Heart left ventricle (tissue), 16 donors: Measurements from ENCODE around the gene PAF1. TPM values are rescaled to one million over a fixed set of nuclear protein-coding genes. Genes with fewer than 3 reads are reported as not detected.
"Not testable (repeated sequence)": the region's sequence is repeated elsewhere in the genome, so short reads cannot be mapped to it uniquely, and the experiment has no call there.

Experiments
- ATAC-seq, 4 donors: fragments of 200-7000 bp; cut with Tn5 transposase; one replicate each; pipeline ENCODE4 v1.9.1; 2020 to 2022; ENCODE audit warnings: moderate library complexity in 4 of 4, mild to moderate bottlenecking in 3 of 4, moderate number of reproducible peaks in 1 of 4
- DNase-seq, 5 donors: peaks; one replicate each; pipeline ENCODE4 v3.0.0-alpha.2; 2020
- H3K27ac ChIP-seq, 12 donors: fragments of 200-600 bp; sonication (generic) in 4 of 12; one replicate each; pipeline versions ENCODE4 v1.5.0 to v1.8.0; 2016 to 2022; ENCODE audit warnings: mild to moderate bottlenecking in 2 of 12
- H3K27me3 ChIP-seq, 9 donors: fragments of 200-600 bp; sonication (generic) in 2 of 9; one replicate each; pipeline versions ENCODE4 v1.5.1 to v1.8.0; 2016 to 2022; ENCODE audit warnings: mild to moderate bottlenecking in 3 of 9
- H3K36me3 ChIP-seq, 9 donors: fragments of 200-600 bp; sonication (generic) in 2 of 9; one replicate each; pipeline versions ENCODE4 v1.5.0 to v1.8.0; 2018 to 2022; ENCODE audit warnings: mild to moderate bottlenecking in 2 of 9
- H3K4me1 ChIP-seq, 12 donors: fragments of 200-600 bp; sonication (generic) in 4 of 12; one replicate each; pipeline versions ENCODE4 v1.5.0 to v1.8.0; 2016 to 2022; ENCODE audit warnings: mild to moderate bottlenecking in 3 of 12
- H3K4me3 ChIP-seq, 12 donors: fragments of 200-600 bp; sonication (generic) in 4 of 12; one replicate each; pipeline versions ENCODE4 v1.5.0 to v1.8.0; 2017 to 2022; ENCODE audit warnings: mild to moderate bottlenecking in 9 of 12, moderate library complexity in 4 of 12
- H3K9me3 ChIP-seq, 12 donors: fragments of 200-600 bp; sonication (generic) in 4 of 12; one replicate each; pipeline versions ENCODE4 v1.5.0 to v1.8.0; 2016 to 2022; ENCODE audit warnings: mild to moderate bottlenecking in 1 of 12
- CTCF ChIP-seq, 12 donors: fragments of 200-600 bp; sonication (generic) in 4 of 12; IDR thresholded peaks; one replicate each; pipeline versions ENCODE4 v1.5.0 to v1.8.0; 2018 to 2022; ENCODE audit warnings: antibody characterized with exemption in 12 of 12, mild to moderate bottlenecking in 5 of 12
- POLR2A ChIP-seq, 2 donors: fragments of 450-650 bp; IDR thresholded peaks; one replicate each; pipeline ENCODE4 v1.6.1; 2017; ENCODE audit warnings: antibody characterized with exemption in 2 of 2, mild to moderate bottlenecking in 2 of 2, moderate library complexity in 2 of 2
- WGBS, 4 donors: extraction: QIAGEN DNeasy Blood & Tissue Kit in 2 of 4; methylation state at CpG; one replicate each; pipeline versions ENCODE4 v1.1.5 to v1.1.7; 2013 to 2018; 5-methylcytosine and 5-hydroxymethylcytosine counted together
- intact Hi-C, 10 donors: fragments of 100-400 bp; cut with DNase I; formaldehyde crosslinking; loops; one replicate each; pipeline versions ENCODE4 v1.11.1 to v1.14.2; 2022
- polyA plus RNA-seq, 2 donors: library from polyadenylated mRNA; stranded (reverse); fragments of 200-250 nt; gene quantifications; one replicate each; pipeline ENCODE4 v1.2.3, GENCODE V29; 2013
- total RNA-seq, 9 donors: library from RNA; depleted of rRNA in 2 of 9; stranded (reverse); fragments of >200 nt in 2 of 9; fragmentation: NEBNext Ultra II Directional in 3 of 9; extraction: Animal tissue kit (Norgen Biotek cat#: 25700) in 3 of 9; gene quantifications; one replicate each; pipeline versions ENCODE4 v1.1.0 to v1.2.4, GENCODE V29; 2016 to 2023
- donor health status: ischemic (EF 13 %, LVEDD 7.1; RV severe dilation, severe dysfunction).
- donor health status: healthy with polysubstance abuse.
- donor health status: DM: no; HTN: yes; CAD: no.
- donor health status: DM: no; HTN: no; CAD: no.
- donor health status: ischemic (EF 25% LVEDD 6.9; RV normal size, moderate dysfunction).
- donor health status: ischemic (EF 25% LVEDD 5.7; RV mildly dilated, moderate dysfunction).
- donor health status: healthy.
- donor health status: DM: yes; HTN: yes; CAD: no.
- donor health status: ischemic (EF 35%, LVEDD 5.7; RV mildly dilated, moderate dysfunction).
- donor health status: nonischemic (EF 11% LVEDD 7.7; RV severe dilation, severe dysfunction).
- donor health status: DM: yes; HTN: yes; CAD: no.
- donor health status: PGD.
- donor health status: ischemic (EF 29% LVEDD 5.4; RV normal size, mild dysfunction).
- donor health status: nonischemic (EF 23%, LVEDD 6.1; RV moderate dilation, normal function).

PAF1 gene
- total and polyA plus RNA-seq, 11 donors: 32.5 to 75.7 (median 40.7) TPM

DNA sequence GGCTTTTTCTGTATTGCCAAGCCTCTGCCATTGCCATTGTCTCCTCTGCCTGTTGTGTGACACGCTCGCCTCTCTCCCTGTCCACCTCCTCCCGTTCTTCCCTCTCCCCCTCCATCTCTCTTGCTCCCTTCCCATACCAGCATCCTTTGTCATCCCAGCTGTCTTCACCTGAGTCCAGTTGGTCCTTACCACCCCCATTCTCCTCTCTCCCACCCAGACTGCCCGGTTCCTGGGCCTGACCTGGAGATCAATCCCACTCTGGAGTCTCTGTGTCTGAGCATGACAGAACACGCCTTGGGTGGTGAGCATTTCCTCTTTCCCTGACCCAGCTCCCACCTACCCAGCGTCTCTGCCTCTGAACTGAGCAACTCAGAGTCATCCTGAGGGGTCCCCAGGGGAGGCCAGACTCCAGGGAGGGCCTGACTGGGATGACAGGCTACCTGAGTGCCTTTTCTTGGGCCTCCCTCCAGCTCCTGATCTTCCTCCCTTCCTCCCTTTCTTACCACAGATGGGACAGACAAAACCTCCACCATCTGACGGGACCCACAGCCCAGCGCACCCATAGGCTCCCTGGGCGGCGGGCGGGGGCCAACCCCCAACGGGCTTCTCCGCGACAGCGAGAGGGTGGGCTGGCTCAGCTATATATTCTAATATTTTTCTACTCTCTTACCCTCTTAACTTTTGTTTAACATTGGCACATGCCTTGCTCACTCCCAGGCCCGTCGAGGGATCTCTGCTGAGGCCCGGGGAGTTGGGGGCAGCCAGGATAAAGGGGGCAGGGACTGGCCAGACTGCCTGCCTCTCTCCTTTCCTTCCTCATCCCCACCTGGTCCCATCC is 7.7 kb downstream of the PAF1 start:
- Histone ChIP-seq H3K4me1 (no peaks in the 10 kb centered on the region), H3K9me3 (no peaks in the 10 kb centered on the region), H3K27ac (no peak overlapping the region), H3K27me3 (no peaks in the 10 kb centered on the region), H3K36me3 (peaks cover 3 to 100% (median 97%) of the 10 kb centered on the region in 9 donors), H3K4me3 (no peak overlapping the region)
- TF ChIP-seq POLR2A (IDR thresholded peaks at IDR 0.05) (no peak), CTCF (IDR thresholded peaks at IDR 0.05) (no peak)
- 89 to 92% (median 90%) methylated on average over 17 to 18 of the region's 18 CpGs for WGBS, 4 donors
- intact Hi-C loops: loop anchor here in 1 of 10 donors (5.0 kb wide), 1 partner anchor 36 kb away; no protein-coding TSS in a partner anchor
- DNase-seq (no peak), ATAC-seq (no peak)

DNA sequence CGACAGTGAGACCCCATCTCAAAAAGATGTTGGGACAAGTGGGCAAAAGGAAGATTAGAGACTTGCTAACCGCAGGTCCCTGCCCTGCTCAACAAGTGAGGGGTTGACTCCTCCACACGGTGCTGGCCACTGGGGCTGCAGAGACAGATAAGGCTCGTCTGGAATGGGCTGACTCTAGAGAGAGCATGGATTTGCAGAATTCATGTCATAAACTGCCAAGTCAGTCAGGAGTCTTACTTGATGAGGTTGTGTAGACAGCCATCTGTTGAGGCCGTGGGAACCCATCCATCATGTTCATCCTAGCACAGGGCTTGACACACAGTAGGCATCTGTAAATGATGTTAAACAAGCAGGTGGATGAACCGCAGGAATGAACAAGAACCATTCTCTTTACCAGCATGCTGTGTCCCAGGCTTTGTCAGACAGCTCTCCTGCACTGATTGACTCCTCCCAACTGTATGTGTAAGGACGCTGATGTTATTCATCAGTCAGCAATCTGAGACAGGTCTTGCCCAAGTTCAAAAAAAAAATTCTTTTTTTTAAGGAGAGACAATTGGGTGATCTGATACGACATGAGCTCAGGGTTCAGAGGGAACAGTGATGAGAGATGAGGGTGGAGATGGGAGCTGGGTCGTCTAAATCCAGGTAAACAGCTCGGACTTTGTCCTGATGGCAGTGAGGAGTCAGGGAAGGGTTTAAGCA is 8.8 kb downstream of the PAF1 start:
- ATAC-seq: no peak

DNA sequence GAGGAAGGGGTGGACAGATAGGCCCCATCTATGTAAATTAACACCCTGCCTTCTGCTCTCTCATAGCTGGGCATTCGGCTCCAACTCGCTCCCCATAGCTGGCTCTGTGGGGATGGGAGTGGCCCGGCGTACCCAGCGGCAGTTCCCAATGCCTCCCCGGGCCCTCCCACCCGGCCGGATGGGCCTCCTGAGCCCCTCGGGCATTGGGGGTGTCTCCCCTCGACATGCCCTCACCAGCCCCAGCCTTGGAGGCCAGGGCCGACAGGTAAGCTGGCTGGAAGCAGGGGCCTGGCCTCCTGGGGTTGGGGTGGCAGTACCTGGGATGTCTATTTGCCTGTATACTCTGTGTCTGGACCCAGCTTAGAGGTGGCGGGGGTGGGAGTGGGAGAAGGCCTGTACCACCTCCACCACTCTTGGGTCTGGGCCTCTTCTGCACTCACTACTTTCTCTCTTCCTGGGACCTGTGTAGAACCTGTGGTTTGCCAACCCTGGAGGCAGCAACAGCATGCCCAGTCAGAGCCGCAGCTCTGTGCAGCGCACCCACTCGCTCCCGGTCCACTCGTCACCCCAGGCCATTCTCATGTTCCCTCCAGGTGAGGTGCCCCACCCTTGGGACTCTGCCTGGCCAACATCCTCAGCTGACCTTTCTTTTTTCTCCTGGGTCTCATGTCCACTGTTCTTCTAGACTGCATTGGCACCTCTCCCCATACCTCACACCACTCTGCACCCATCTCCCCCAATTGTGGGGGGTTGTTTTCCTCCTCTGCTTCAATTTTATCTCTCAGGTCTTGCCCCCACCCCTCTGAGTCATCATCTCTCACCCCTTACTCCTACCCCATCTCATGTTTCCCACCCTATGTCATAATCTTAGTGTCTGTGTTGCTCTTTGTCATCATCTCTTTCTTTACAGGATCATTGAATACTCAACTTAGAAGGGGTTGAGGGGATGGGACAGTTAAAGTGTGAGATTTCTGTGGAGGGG is 10.1 kb downstream of the PAF1 start:
- no peak for TF ChIP-seq POLR2A (IDR thresholded peaks at IDR 0.05)
- no peaks in the 10 kb centered on the region for H3K4me1 ChIP-seq
- intact Hi-C loops: loop anchor here in 1 of 10 donors (5.0 kb wide), 1 partner anchor 34 kb away; no protein-coding TSS in a partner anchor
- ATAC-seq: no peak
- H3K9me3 ChIP-seq: no peaks in the 10 kb centered on the region
- DNase-seq: no peak
- no peaks in the 10 kb centered on the region for H3K27me3 ChIP-seq
- no peak overlapping the region for H3K4me3 ChIP-seq
- WGBS, 4 donors: 89 to 96% (median 94%) methylated on average over 12 to 17 of the region's 17 CpGs
- peaks cover 0 to 100% (median 97%) of the 10 kb centered on the region in 9 donors for H3K36me3 ChIP-seq
- peak overlapping the region in 1 of 12 donors; percentile 6 for H3K27ac ChIP-seq

More for the DNA sequence above, 8.8 kb downstream of the PAF1 start:
- peaks cover 0 to 100% (median 97%) of the 10 kb centered on the region in 9 donors for H3K36me3 ChIP-seq
- H3K27ac ChIP-seq: no peak overlapping the region
- intact Hi-C loops: loop anchor here in 1 of 10 donors (5.0 kb wide), 1 partner anchor 35 kb away; no protein-coding TSS in a partner anchor
- TF ChIP-seq POLR2A (IDR thresholded peaks at IDR 0.05): no peak
- TF ChIP-seq CTCF (IDR thresholded peaks at IDR 0.05): no peak
- 82 to 85% (median 84%) methylated on average over 10 of the region's 10 CpGs for WGBS, 4 donors
- H3K4me3 ChIP-seq: no peak overlapping the region
- no peaks in the 10 kb centered on the region for H3K27me3 ChIP-seq
- DNase-seq: no peak
- no peaks in the 10 kb centered on the region for H3K4me1 ChIP-seq
- no peaks in the 10 kb centered on the region for H3K9me3 ChIP-seq

- intact Hi-C loops: loop anchor here in 1 of 10 donors (5.0 kb wide), 1 partner anchor 33 kb away; no protein-coding TSS in a partner anchor
- Histone ChIP-seq H3K4me3 (no peak overlapping the region), H3K4me1 (no peaks in the 10 kb centered on the region), H3K27ac (peak overlapping the region in 1 of 12 donors; percentile 6), H3K36me3 (peaks cover 0 to 100% (median 95%) of the 10 kb centered on the region in 9 donors), H3K9me3 (no peaks in the 10 kb centered on the region), H3K27me3 (no peaks in the 10 kb centered on the region)
- TF ChIP-seq CTCF (IDR thresholded peaks at IDR 0.05) (no peak), POLR2A (IDR thresholded peaks at IDR 0.05) (no peak)
- ATAC-seq (no peak), DNase-seq (no peak)
- 94 to 97% (median 97%) methylated on average over 14 of the region's 14 CpGs for WGBS, 4 donors
These were observed 11.0 kb downstream of the PAF1 start for GRCh38 chr19:39379865-39380396.

DNA sequence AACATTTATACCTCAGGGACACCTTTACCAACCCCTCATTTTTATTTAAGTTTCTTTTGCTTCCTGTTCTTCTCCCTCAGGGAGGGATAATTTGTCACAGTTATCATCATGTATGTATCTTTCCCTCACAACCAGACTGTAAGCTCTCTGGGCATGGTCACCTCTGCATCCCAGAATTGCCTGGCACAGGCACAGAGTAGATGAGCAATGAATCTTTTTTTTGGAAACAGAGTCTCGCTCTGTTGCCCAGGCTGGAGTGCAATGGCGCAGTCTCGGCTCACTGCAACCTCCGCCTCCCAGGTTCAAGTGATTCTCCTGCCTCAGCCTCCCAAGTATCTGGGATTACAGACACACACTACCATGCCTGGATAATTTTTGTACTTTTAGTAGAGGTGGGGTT is 11.5 kb downstream of the PAF1 start:
- H3K27me3 ChIP-seq, H3K4me1 ChIP-seq, H3K9me3 ChIP-seq, intact Hi-C loops, DNase-seq, H3K27ac ChIP-seq, H3K4me3 ChIP-seq, ATAC-seq: not testable (repeated sequence)
- 97 to 100% (median 99%) methylated on average over 4 of the region's 4 CpGs for WGBS, 4 donors
- H3K36me3 ChIP-seq: peaks cover 0 to 100% (median 91%) of the 10 kb centered on the region in 9 donors
